ENCODE results near the gene JADE1. TPM values are rescaled to one million over a fixed set of nuclear protein-coding genes. Genes with fewer than 3 reads are reported as not detected.
A peak's percentile ranks its signal among the peaks of the same experiment; 100 is the strongest.

JADE1 gene
- 9.1 and 10.9 TPM in 2 replicates for polyA plus RNA-seq (2012; rRNA removed)
- 9.6 and 11.1 TPM in 2 replicates for polyA plus RNA-seq (2012; cell fraction: cytosol; rRNA removed)
- 13.7 and 18.1 TPM in 2 replicates for polyA plus RNA-seq (2012; cell fraction: nucleus; rRNA removed)

GRCh38 chr4:128809477-128810330, at the start of gene JADE1:
TSS of gene JADE1 (plus strand) at chr4:128809700. CDS start at chr4:128831759, 22,059 bp downstream.
- Histone ChIP-seq H4K20me1 (ENCODE audit: insufficient read depth) (no peaks in the 10 kb centered on the region), H3K27me3 (ENCODE audit: insufficient read depth) (no peaks in the 10 kb centered on the region), H3K36me3 (replicated peaks in 1 of 2; ENCODE audit: control insufficient read depth in 1 of 2, insufficient read depth in 2 of 2, low read length in 1 of 2) (no peaks in the 10 kb centered on the region), H3K9me2 (no peaks in the 10 kb centered on the region), H3K9me3 (no peaks in the 10 kb centered on the region), H3K79me2 (ENCODE audit: insufficient read depth) (peaks cover 26% of the 10 kb centered on the region), H3K27ac (ENCODE audit: low read depth in 2 of 2, low read length in 1 of 2) (peak within 1 kb of the TSS; percentile 94 to 97), H2AFZ (ENCODE audit: low read depth) (peak within 1 kb of the TSS; percentile 94), H3K4me1 (ENCODE audit: control insufficient read depth in 1 of 2, insufficient read depth in 2 of 2, low read depth in 1 of 2, low read length in 1 of 2) (peaks cover 4 to 7% of the 10 kb centered on the region in 2 experiments; a peak in 3 of 4 replicates), H3K4me3 (ENCODE audit: low read depth in 2 of 2, low read length in 1 of 2) (peak within 1 kb of the TSS; percentile 88 to 97), H3K9ac (peak within 1 kb of the TSS; percentile 98), H3K4me2 (peak within 1 kb of the TSS; percentile 86), H3F3A (replicated peaks; ENCODE audit: insufficient read depth) (peaks cover 22% of the 10 kb centered on the region)
- peak; percentile 92 for DNase-seq
- ChIA-PET POLR2A (interaction anchor here (1.2 to 1.4 kb wide), 3 partner anchors 225 to 356 kb away, joined by 3 to 14 read pairs (median 4); no protein-coding TSS in a partner anchor), CTCF (interaction anchor here (0.6 to 3.1 kb wide), 14 partner anchors 9 to 936 kb away, joined by 3 to 22 read pairs (median 4); no protein-coding TSS in a partner anchor)
- under 1% methylated on average over 54 of the region's 91 CpGs for WGBS (ENCODE audit: low lambda C conversion rate)
- no peak for TF ChIP-seq FOXM1 (IDR thresholded peaks at IDR 0.05; ENCODE audit: low read depth)
- TF ChIP-seq MAX (IDR thresholded peaks at IDR 0.05; ENCODE audit: low read depth) = peak; percentile 70
- TF ChIP-seq USF2 (IDR thresholded peaks at IDR 0.05; ENCODE audit: borderline replicate concordance, low read depth, low read length) = no peak
- TF ChIP-seq YY1 (IDR thresholded peaks at IDR 0.05; ENCODE audit: low read depth) = peak; percentile 80
- no peak for TF ChIP-seq USF1 (IDR thresholded peaks at IDR 0.05; ENCODE audit: borderline replicate concordance, low read depth)
- TF ChIP-seq NRF1 (IDR thresholded peaks at IDR 0.05; ENCODE audit: low read depth, low read length) = peak; percentile 51
- TF ChIP-seq FOXJ3 (CRISPR knock-in tag; IDR thresholded peaks at IDR 0.05) = no peak
- TF ChIP-seq NFIC (IDR thresholded peaks at IDR 0.05; ENCODE audit: borderline replicate concordance) = peak; percentile 65
- no peak for TF ChIP-seq ELF1 (IDR thresholded peaks at IDR 0.05)
- TF ChIP-seq SMC3 (IDR thresholded peaks at IDR 0.05; ENCODE audit: low read depth, low read length) = peak; percentile 96
- TF ChIP-seq RAD21 (IDR thresholded peaks at IDR 0.05; ENCODE audit: low read length) = peak; percentile 88
- peak; percentile 79 for TF ChIP-seq CHD2 (IDR thresholded peaks at IDR 0.05; ENCODE audit: low read length, partially characterized antibody)
- TF ChIP-seq MXI1 (IDR thresholded peaks at IDR 0.05; ENCODE audit: low read depth, low read length) = peak; percentile 72
- TF ChIP-seq POLR2AphosphoS5 (IDR thresholded peaks at IDR 0.05; ENCODE audit: low read depth, low read length) = no peak; the same call in 1 of the 2 replicates
- no peak for TF ChIP-seq RCOR1 (IDR thresholded peaks at IDR 0.05; ENCODE audit: low read length)
- TF ChIP-seq RFX5 (IDR thresholded peaks at IDR 0.05; ENCODE audit: low read length) = no peak
- TF ChIP-seq JUND (IDR thresholded peaks at IDR 0.05) = no peak
- no peak for TF ChIP-seq TEAD4 (IDR thresholded peaks at IDR 0.05; ENCODE audit: borderline replicate concordance, insufficient read depth)
- no peak for TF ChIP-seq EZH2phosphoT487 (IDR thresholded peaks at IDR 0.05; ENCODE audit: borderline replicate concordance, low read depth)
- no peak for TF ChIP-seq RXRA (IDR thresholded peaks at IDR 0.05; ENCODE audit: borderline replicate concordance, low read depth)
- peak; percentile 78; the same call in 1 of the 2 replicates for TF ChIP-seq SIN3A (IDR thresholded peaks at IDR 0.05; ENCODE audit: borderline replicate concordance, low read depth, low read length)
- TF ChIP-seq FOSL2 (IDR thresholded peaks at IDR 0.05; ENCODE audit: borderline replicate concordance, low read depth) = no peak
- TF ChIP-seq GABPA (IDR thresholded peaks at IDR 0.05; ENCODE audit: low read depth) = no peak
- no peak; the same call in 1 of the 2 replicates for TF ChIP-seq PBX3 (IDR thresholded peaks at IDR 0.05)
- peak; percentile 69 for TF ChIP-seq CTCF (IDR thresholded peaks at IDR 0.05)
- no peak for TF ChIP-seq ZBTB33 (IDR thresholded peaks at IDR 0.05; ENCODE audit: borderline replicate concordance, low read depth)
- TF ChIP-seq GATA2 (CRISPR knock-in tag; IDR thresholded peaks at IDR 0.05) = no peak

All from SK-N-SH (cell line).